DMS53 (cell line): ENCODE measurements around the gene CTDNEP1.

Experiments used
- DNase-seq: peaks from one replicate; lab custom pipeline; 2025; lab: John Stamatoyannopoulos, UW

CTDNEP1 gene

DNA sequence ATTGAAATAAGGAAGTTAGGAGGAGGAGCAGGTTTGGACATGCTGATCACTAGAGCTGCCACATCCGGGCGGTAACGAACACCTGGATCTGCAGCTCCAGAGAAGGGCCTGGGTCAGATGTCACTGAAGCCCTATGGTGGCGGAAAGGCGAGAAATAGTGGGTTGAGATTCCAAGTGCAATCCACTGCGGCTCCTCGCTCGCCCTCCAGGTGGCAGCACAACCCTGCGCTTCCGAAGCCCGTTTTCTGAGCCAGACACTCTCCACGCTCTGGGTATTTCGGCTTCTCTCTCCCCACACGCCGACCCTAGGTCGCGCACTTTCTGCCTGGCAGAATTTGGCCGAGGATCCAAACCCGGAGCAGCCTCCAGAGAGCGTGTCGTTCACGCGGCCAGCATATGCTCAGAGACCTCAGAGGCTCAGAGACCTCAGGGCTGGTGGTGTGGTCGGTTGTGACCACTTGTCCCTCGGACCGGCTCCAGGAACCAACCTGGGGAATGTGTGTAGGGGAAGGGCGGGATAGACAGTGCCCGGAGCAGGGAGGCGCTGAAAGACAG, 29.1 kb upstream of the CTDNEP1 start:
- peak; percentile 96 for DNase-seq

DNA sequence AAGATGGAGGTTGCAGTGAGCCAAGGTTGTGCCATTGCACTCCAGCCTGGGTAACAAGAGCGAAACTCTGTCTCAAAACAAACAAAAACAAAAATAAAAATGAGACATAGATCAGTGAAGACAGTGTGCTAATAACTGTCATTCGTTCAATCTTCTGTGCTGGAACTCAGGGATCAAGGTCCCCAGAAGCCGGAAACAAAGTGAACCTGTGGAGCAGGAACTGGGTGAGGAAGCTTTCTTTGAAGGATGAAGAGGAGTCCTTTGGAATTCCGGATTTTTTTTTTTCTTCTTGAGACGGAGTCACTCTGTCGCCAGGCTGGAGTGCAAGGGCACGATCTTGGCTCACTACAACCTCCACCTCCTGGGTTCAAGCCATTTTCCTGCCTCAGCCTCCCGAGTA, 27.9 kb upstream of the CTDNEP1 start:
- no peak for DNase-seq

DNA sequence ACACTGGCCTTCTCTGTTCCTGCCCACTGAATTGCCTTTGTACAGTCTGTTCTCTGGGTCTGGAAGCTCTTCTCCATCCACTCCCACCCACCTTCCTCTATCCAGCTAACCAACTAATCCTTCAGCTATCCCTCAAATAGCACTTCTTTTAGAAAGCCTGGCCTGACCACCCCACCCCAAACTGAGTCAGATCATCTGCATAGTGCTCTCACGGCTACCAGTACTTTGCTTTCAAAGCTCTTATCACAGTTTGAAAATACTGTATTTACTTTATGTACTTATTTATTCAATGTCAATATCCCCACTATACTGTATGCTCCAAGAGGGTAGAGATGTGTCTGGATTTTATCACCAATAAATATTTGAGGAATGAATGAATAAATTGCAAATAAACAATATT, 15.2 kb upstream of the CTDNEP1 start:
- DNase-seq, result peak; percentile 43

DNA sequence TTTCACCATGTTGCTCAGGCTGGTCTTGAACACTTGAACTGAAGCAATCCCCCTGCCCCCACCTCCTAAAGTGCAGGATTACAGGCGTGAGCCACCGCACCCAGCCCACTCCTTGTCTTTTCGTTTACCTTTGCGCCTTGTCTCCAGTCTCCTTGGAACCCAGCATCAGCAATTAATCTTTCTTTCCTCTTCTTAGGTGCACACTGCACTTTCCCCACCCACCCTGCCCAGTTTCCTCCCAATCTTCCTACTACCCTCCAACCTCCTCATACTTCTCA, 12.2 kb upstream of the CTDNEP1 start:
- DNase-seq, result no peak

DNA sequence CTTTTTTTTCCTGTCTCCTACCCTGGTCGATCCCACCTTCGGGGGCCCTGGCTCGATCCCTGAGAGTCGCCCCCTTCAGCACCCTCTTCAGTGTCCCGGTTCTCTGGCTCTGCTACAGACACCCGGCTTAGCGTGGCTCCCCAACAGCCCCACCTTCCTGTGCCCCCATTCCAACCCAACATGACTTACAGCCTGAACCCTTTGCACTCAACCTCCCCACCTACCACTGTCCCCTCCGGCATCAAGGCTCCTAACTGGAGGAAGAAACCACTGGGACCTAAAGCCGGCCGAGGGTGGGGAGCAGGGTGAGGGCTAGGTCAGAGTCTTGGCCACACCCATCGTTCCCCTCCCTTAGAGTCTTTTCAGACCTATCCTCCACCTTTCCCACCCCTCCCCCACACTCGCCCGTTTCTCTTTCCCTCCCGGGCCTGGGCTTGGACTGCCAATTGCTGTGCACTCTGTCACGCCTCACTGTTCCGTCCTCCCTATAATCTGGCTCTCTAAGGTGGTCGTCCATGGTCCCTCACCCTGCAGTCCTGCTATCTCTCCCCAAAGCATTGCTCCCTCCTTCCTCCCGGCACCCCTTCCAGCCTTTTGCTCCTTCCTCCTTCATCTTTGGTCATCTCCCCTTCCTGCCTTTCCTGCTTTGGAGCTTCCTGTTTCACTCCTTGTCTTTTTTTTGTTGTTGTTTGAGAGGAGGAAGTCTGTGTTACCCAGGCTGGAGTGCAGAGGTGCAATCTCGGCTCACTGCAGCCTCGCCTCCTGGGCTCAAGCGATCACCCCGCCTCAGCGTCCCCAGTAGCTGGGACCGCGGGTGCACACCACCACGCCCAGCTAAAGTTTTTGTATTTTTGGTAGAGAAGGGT, 11.6 kb upstream of the CTDNEP1 start:
- DNase-seq, result peak; percentile 83

DNA sequence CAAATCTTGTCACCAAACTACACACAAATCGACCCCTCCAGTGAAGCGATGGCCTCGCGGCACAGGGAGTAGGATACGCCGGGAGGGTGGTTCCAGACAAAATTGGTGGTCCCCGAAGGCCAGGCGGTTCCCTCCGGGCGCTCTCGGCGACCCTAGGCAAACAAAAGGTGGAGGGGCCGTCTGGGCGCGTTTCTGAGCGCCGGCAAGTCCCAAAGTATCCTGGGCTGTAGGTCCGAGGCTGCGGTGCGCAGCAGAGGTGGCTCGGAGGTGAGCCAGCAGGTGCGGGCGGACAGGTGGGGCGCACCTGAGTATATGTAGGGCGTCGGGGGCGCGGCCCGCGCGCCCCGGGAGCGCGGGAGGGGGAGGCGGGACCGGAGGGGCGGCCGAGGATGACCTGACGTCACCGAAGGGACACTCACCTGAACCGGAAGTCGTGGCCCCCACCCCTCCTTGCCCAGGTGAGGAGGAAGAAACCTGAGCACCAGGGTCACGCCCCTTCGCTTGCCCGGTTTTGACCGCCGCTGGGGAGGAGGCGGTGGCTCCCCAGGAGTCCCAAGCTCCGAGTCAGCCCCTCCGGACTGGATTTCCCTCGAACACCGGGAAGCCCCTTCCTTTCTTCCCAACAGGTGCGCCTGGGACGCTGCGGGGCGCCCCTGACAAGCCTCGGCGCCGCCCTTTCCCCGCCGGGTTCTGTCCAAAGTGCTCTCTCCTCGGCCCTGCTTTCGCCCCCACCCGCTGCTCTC, 10.8 kb upstream of the CTDNEP1 start, which contains the start of gene CLDN7:
CLDN7 (minus strand) TSS at position 287 of the 743 bp plus-strand sequence. CDS start 435 bp downstream, outside the sequence.
- peak; percentile 99 for DNase-seq

DNA sequence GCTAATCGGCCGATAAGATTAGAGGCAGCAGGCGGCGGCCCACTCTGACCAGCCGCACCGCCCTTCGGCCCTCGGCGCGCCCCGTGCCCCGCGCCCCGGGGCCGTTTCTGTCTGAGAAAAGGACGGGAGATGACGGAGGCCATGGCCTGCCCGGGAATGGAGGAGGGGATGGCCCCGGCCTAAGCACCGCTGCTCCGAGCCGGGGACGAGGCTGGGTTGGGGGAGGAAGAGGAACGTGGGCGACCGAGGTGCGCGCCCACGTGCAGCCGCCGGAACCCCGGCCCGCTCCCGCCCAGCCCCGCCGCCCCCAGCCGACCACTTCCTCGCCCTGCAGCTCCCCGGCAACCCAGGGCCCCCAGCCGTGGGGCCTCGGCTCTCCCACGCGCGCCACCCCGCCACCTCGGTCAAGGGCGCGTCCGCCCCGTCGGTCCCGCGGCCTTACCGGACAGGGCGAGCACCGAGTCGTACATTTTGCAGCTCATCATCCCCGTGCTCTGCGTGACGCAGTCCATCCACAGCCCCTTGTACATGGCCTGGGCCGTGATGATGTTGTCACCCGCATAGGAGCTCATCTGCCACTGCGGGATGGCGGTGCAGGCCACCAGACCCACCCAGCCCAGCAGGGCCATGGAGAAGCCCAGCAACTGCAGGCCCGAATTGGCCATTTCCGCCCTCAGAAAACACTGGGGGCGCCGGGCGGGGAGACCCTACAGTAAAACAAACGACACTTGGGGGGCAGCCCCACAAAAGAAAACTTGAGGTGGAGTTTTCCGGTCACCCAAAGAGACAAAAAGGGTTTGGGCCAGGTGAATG, 10.1 kb upstream of the CTDNEP1 start:
- peak; percentile 78 for DNase-seq

DNA sequence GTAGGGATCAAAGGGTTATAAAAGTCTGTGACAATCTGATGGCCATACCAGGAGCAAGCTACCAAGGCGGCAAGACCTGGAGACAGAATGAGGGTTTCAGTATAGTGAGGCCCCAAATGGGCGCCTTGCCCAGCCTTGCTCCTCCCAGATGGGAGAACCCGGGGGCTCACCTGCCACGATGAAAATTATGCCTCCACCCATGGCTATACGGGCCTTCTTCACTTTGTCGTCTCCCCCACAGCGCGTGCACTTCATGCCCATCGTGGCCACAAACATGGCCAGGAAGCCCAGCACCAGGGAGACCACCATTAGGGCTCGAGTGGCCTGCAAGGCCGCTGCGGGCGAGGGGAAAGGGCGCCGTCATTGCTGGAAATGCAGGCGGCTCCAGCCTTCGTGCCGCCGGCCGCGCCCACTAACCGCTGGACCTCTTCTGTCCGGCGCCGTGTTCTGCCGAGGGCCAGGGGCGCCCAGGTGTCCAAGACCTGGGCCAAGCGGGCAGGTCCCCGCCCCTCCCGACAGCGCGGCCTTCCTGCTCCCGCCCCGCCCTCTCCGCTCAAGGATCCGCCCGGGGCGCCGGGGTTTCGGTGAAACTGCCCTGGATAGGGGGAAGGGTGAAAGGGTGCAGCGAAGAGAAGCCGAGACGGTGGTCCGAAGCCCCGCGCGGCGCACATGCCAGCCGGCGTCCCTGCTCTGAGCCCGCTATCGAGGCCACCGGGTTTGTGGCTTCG, 9.3 kb upstream of the CTDNEP1 start:
- peak; percentile 96 for DNase-seq

DNA sequence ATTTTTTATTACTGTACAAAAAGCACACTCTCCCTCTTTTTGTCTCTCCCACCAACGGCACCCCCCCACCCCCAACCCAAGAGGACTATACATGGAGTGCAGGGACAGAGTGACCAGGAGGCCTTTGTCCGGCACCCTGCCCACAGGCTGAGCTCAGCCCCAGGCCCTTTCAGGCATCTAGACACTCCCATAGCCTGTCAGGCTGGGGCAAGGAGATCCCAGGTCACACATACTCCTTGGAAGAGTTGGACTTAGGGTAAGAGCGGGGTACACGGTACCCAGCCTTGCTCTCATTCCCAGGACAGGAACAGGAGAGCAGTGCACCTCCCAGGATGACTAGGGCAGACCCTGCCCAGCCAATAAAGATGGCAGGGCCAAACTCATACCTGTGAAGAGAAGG, 8.6 kb upstream of the CTDNEP1 start:
- DNase-seq, result peak; percentile 48

DNA sequence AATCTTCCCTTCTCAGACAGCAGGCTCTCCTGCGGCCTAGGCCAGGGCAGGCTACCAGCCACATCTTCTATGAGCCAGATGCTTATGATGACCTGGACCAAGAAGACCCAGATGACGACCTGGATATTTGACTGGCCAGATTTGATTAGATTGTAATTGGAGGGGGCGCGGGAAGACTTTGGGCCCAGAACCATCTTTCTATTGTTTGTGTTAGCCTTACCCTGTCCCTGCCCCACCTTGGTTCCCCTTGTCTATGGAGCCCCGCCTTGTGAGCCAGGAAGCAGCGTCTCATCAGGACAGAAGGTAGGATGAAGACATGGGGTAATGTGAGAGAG, 8.0 kb upstream of the CTDNEP1 start:
- no peak for DNase-seq

DNA sequence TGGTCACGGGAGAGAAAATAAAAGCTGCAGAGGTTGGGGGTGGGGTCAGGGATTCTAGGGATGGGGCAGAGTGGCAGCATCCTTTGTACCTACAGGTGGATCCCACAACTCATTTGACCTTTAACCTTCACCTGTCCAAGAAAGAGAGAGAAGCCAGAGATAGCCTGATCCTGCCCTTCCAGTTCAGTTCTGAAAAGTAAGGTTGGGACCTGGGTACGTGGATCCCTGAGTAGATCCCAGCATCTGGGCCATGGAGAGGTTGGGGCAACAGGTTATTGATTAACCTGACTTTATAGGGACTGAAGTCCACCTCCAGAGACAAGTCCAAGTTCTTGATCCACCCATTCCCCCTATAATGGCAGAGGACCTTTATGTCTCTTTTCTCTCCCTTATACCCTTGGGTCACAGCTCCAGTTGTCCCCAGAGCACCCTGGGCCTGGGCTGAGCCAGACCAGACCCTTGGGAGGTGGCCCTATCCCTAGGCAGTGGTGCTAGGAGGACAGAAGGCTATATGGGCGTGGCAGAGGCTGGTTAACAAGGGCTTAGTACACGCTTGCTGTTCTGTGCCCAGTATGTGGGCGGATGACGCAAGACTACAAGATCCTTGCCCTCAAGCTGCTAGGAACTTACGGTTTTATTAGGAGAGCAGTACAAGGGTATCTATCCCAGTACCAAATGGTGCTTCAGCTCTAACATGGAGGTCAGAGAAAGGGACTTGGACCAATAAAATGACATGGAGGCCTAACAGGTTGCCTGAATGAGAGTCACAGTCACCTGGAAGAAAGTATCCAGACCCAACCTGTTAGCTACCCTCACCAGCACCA, 7.4 kb upstream of the CTDNEP1 start:
- DNase-seq, result peak; percentile 64

DNA sequence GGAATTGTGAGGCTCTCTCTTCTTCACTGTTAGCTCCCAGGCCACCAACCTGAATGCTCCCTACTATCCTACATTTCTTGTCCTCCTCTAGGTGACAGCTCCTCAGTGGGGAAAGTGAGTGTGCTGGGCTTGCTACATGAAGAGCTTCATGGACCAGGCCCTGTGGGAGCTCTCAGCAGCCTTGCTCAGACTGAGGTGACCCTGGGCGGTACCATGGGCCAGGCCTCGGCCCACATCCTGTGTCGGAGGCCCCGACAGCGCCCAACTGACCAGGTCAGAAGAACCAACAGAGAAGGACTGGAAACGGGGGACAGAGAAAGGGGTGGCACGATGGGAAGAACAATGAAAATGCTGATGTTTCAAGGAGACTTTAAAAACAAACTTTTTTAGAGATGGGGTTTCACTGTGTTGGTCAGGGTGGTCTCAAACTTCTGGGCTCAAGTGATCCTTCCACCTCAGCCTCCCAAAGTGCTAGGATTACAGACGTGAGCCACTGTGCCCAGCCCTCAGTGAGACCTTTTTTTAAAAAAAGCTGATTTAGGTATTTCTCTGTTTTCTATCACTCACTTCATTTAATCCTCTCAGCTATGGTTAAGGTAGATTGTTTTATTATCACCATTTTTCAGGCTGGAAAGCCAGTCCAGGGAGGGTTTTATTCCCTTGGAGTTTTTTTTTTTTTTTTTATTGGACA, 5.4 kb upstream of the CTDNEP1 start:
- DNase-seq, result no peak

DNA sequence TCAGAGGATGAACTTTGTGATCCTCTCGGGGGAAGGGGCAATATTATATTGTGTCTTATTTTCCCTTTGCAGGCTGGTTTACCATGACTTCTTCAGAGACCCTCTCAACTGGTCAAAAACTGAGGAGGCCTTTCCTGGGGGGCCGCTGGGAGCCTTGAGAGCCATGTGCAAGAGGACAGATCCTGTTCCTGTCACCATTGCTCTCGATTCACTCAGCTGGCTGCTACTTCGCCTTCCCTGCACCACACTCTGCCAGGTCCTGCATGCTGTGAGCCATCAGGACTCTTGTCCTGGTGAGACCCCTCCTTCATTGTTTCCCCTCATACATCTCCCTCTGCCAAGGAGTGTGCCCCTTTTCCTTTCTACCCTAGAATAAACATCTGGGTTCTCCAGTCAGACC, 3.0 kb upstream of the CTDNEP1 start:
- no peak for DNase-seq

DNA sequence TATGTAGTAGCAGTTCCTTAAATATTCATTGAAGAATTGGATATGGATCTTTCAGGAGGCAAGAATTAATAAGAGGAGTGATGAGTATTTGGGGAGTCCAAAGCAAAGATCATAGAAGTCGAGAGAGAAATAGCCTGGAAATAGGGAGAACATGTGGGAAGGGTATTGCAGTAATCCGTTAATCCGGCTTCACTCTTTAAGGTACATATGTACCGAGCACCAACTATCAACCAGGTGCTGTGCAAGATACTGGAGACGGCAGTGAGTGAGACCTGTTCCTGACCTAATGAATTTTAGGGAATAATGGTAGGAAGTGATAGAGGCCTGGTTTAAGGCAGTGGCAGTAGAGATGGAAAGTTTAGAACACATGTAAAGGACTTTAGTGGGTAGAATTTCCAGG, 1.5 kb upstream of the CTDNEP1 start:
- DNase-seq, result no peak

DNA sequence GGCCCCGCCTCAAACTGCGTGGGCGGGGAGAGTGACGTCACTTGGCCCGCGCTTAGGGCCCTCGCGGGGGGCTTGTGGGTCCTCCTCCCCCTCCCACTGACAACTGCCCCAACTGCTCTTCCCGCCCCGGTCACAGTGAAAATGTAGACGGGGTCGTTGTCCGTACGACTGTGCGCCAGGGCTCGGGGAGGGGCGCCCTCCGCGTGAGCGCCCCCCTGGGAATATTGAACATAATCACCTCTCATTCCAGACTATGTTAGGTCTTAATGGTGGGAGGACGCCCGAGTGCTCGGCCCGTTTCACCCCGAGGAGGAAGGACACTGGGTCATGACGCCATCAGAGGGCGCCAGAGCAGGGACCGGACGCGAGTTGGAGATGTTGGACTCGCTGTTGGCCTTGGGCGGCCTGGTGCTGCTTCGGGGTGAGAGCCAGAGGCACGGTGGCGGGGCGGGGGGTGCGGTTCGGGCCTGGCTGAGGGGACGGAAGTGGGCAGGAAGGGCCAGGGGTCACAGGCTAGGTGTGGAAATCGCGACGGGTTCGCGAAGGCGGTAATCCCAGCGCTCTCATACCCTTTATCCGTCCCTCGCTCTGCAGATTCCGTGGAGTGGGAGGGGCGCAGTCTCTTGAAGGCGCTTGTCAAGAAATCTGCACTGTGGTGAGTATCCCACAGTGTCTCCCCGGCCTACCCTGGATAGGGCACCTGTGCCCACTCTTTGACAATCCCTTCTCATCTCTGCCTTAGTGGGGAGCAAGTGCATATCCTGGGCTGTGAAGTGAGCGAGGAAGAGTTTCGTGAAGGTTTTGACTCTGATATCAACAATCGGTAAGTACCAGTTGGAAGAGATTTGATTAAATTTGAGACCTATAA, 876 bp upstream of the CTDNEP1 start, which contains the start of gene ELP5:
ELP5 (plus strand) TSS at position 40 of the 868 bp plus-strand sequence; CDS start at position 376, 336 bp downstream.
- DNase-seq, result peak; percentile 98

DNA sequence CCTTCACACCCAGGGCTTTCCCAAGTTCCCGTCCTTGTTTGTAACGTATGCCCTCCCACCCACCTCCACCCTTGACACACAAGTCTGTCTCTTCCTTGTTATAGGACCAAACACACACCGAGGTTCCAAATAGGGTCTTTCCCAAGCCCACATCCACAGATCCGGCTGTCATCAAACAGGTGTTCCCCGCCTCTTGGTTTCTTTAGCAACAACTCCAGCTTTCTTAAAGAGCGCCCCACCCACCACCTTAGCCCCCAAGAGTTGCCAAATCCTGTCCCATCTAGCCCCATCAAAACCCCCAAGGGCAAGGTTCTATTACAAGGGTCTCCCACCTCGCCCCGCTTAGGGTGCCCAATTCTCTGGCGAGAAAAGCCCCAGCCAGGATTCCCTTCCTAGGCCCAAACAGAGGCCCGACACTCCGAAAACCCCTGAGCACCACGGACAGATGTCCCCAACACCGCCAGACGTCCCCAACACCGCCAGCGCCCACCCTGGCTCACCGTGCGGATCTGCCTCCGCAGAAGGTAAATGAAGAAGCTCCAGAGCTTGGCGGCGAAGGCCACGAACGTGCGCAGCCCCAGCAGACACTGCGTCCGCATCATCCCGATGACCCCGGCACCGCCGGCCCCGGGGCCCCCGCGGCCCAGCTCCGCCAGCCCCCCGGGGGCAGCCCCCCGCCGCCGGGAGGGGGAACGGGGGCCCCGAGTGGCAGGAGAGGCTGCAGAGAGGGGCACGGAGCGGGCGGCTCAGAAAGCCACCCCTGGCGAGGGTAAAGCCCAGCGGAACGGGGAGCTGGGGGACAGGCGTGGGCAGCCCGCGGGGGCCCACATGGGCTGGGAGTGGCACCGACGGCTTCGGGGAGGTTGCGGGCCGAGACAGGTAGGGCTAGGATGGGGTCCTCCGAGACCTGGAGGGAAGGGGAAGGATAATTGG, 573 bp downstream of the CTDNEP1 start:
- no peak for DNase-seq

DNA sequence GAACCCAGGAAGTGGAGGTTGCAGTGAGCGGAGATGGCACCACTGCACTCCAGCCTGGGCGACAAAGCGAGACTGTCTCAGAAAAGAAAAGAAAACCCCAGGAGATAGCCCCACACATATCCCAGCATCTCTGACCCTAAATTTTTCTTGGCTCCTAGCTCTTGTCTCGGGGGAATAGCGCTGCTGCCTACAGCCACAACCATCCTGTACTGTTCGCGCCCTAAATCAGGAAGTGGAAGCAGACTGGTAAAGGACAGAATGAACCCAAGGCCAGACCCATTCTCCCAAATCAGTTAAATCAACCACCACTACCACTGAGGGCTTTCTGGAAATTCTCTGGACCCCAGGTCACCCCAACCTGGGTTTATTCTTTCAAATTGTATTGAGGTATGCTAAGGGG, 1.7 kb downstream of the CTDNEP1 start:
- no peak for DNase-seq

DNA sequence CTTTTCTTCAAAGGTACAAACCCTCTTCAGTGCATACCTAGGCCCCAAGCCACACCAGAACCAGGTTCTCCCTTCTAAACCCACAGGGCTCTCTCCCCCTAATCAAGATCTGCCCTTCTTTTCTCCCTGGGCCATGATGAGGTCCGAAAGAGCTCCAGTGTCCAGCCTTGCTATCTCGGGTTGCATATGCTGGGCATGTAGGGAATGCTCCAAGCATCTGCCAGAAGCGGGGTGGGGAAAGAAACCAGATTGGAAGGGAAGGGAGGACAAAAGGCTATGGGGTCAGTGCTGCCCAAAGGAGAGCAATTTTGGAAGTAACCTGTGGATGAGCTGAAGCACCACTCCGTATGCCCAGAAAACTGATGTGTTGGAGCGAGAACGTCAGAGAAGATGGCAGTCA, 2.3 kb downstream of the CTDNEP1 start:
- no peak for DNase-seq
